Gastrocnemius medialis (tissue), 4 donors: ENCODE results near the gene PHF12. TPM values are rescaled to one million over a fixed set of nuclear protein-coding genes. Genes with fewer than 3 reads are reported as not detected.
A peak's percentile ranks its signal among the peaks of the same experiment; 100 is the strongest.

Experiments
- ATAC-seq, 2 donors: fragments of 150-250 bp; one replicate each; pipeline ENCODE4 v1.9.1; 2016
- DNase-seq, 2 donors: peaks; one replicate each; pipeline ENCODE4 v3.0.0-alpha.2; 2019
- H3K27ac ChIP-seq, 4 donors: fragments of 200-600 bp; sonication (generic); 1 replicate in 1 of 4; 2 replicates in 3 of 4; pipeline ENCODE4 v1.5.1; 2016 to 2018; ENCODE audit warnings: mild to moderate bottlenecking in 2 of 4, moderate library complexity in 1 of 4
- H3K27me3 ChIP-seq, 3 donors: fragments of 200-600 bp; sonication (generic) in 2 of 3; 1 replicate in 1 of 3; 2 replicates in 2 of 3; pipeline versions ENCODE4 v1.5.1 to v1.6.0; 2016 to 2019; ENCODE audit warnings: mild to moderate bottlenecking in 1 of 3, moderate library complexity in 1 of 3
- H3K36me3 ChIP-seq, 2 donors: fragments of 200-600 bp; sonication (generic) in 1 of 2; one replicate each; pipeline ENCODE4 v1.5.1; 2017 to 2018
- H3K4me1 ChIP-seq, 2 donors: fragments of 200-600 bp; sonication (generic) in 1 of 2; one replicate each; pipeline ENCODE4 v1.5.1; 2016 to 2017; ENCODE audit warnings: mild to moderate bottlenecking in 2 of 2
- H3K4me3 ChIP-seq, 4 donors: fragments of 200-600 bp; sonication (generic) in 3 of 4; 1 replicate in 1 of 4; 2 replicates in 3 of 4; pipeline ENCODE4 v1.5.1; 2016 to 2019; ENCODE audit warnings: mild to moderate bottlenecking in 2 of 4
- H3K9me3 ChIP-seq, 3 donors: fragments of 200-600 bp; sonication (generic) in 2 of 3; 1 replicate in 1 of 3; 2 replicates in 2 of 3; pipeline ENCODE4 v1.5.1; 2016 to 2019
- CTCF ChIP-seq, 5 experiments: fragments of 450-650 bp in 3 of 5; fragments of 200-600 bp in 2 of 5; sonication (generic) in 2 of 5; IDR thresholded peaks in 4 of 5; conservative IDR thresholded peaks in 1 of 5; 1 replicate in 4 of 5; 2 replicates in 1 of 5; pipeline ENCODE4 v1.5.1; 2016 to 2019; ENCODE audit warnings: antibody characterized with exemption in 5 of 5, mild to moderate bottlenecking in 3 of 5, moderate library complexity in 3 of 5
- POLR2A ChIP-seq, 2 donors: fragments of 450-650 bp; IDR thresholded peaks; one replicate each; pipeline ENCODE4 v1.6.1; 2017; ENCODE audit warnings: antibody characterized with exemption in 2 of 2, mild to moderate bottlenecking in 2 of 2, moderate library complexity in 2 of 2
- in situ Hi-C, 4 donors: fragments of 200-750 bp; cut with MboI; loops; one replicate each; pipeline versions ENCODE4 v1.15.0 to v1.8.0; 2017; ENCODE audit warnings: low sequenced_read_pairs in 4 of 4
- intact Hi-C: fragments of 100-400 bp; cut with DNase I; formaldehyde crosslinking; loops from one replicate; pipeline ENCODE4 v1.15.1; 2023; ENCODE audit warnings: low total_unique reads
- total RNA-seq, 4 donors: library from RNA; depleted of rRNA; stranded (reverse); fragments of >200 nt; gene quantifications; one replicate each; pipeline versions ENCODE4 v1.1.0 to v1.2.3, GENCODE V29; 2016

The PHF12 gene
- total RNA-seq, 4 donors from 2014 or later: 22.1 to 37.3 (median 24.2) TPM

GRCh38 chr17:28954886-28955285, 3.6 kb upstream of the PHF12 start:
- in situ Hi-C loops: loop anchor here (10.0 to 25.0 kb wide), 3 partner anchors 593 to 620 kb away; partner anchors contain the start of genes IFT20 (in 3 of the 4), TNFAIP1 (in 3 of the 4), POLDIP2 (in 1 of the 4) and SARM1 (in 1 of the 4)
- ATAC-seq (no peak), DNase-seq (no peak)
- Histone ChIP-seq H3K9me3 (no peaks in the 10 kb centered on the region), H3K36me3 (no peaks in the 10 kb centered on the region), H3K27me3 (no peaks in the 10 kb centered on the region), H3K4me1 (peaks cover 6 to 10% of the 10 kb centered on the region in 2 donors), H3K27ac (no peak overlapping the region), H3K4me3 (no peak overlapping the region)
- intact Hi-C loops: loop anchor here (5.0 kb wide), 2 partner anchors 337 to 598 kb away; partner anchors contain the start of genes NUFIP2 and POLDIP2
- no peak for TF ChIP-seq CTCF (IDR thresholded peaks at IDR 0.05 in 4 of 5, conservative IDR thresholded peaks at IDR 0.05 in 1 of 5)
- TF ChIP-seq POLR2A (IDR thresholded peaks at IDR 0.05): no peak

- DNase-seq (peak in 1 of 2 donors; percentile 36), ATAC-seq (no peak)
- TF ChIP-seq CTCF (IDR thresholded peaks at IDR 0.05 in 4 of 5, conservative IDR thresholded peaks at IDR 0.05 in 1 of 5) (peak; percentile 72 to 84 (median 82)), POLR2A (IDR thresholded peaks at IDR 0.05) (no peak)
- intact Hi-C loops (loop anchor here (5.0 kb wide), 2 partner anchors 339 to 596 kb away; partner anchors contain the start of genes NUFIP2 and POLDIP2), in situ Hi-C loops (loop anchor here (10.0 to 25.0 kb wide), 3 partner anchors 591 to 619 kb away; partner anchors contain the start of genes IFT20 (in 3 of the 4), TNFAIP1 (in 3 of the 4), POLDIP2 (in 1 of the 4) and SARM1 (in 1 of the 4))
- Histone ChIP-seq H3K27me3 (no peaks in the 10 kb centered on the region), H3K36me3 (no peaks in the 10 kb centered on the region), H3K4me3 (no peak overlapping the region), H3K27ac (peak overlapping the region in 3 of 4 donors; percentile 78 to 96 (median 93)), H3K4me1 (peaks cover 9 to 12% of the 10 kb centered on the region in 2 donors), H3K9me3 (no peaks in the 10 kb centered on the region)
These were observed 2.3 kb upstream of the PHF12 start for GRCh38 chr17:28953444-28954118.

- H3K27ac ChIP-seq: peak overlapping the region; percentile 93 to 96 (median 95)
- DNase-seq (peak; percentile 98 to 99), ATAC-seq (peak; percentile 80 to 85)
- intact Hi-C loops: loop anchor here (1.0 to 5.0 kb wide), 6 partner anchors 49 to 617 kb away; partner anchors contain the start of genes BLTP2, DHRS13, IFT20 and NEK8
- no peaks in the 10 kb centered on the region for H3K36me3 ChIP-seq
- TF ChIP-seq POLR2A (IDR thresholded peaks at IDR 0.05) (peak; percentile 55 to 84), CTCF (IDR thresholded peaks at IDR 0.05 in 4 of 5, conservative IDR thresholded peaks at IDR 0.05 in 1 of 5) (no peak)
- H3K27me3 ChIP-seq: no peaks in the 10 kb centered on the region
- H3K4me3 ChIP-seq: peak overlapping the region; percentile 49 to 88 (median 68)
- in situ Hi-C loops: loop anchor here (10.0 to 25.0 kb wide), 3 partner anchors 590 to 617 kb away; partner anchors contain the start of genes IFT20 (in 3 of the 4), TNFAIP1 (in 3 of the 4), POLDIP2 (in 1 of the 4) and SARM1 (in 1 of the 4)
- H3K4me1 ChIP-seq: peaks cover 22 to 25% of the 10 kb centered on the region in 2 donors
- no peaks in the 10 kb centered on the region for H3K9me3 ChIP-seq
These were observed 965 bp upstream of the PHF12 start for GRCh38 chr17:28951991-28952975.
